CD14-positive monocyte (primary cell): Measurements from ENCODE around the gene LPGAT1. TPM values are rescaled to one million over a fixed set of nuclear protein-coding genes. Genes with fewer than 3 reads are reported as not detected.

Experiments used
- DNase-seq, 3 donors: peaks; one replicate each; pipeline ENCODE4 v3.0.0-alpha.2; 2011 to 2022
- H2AFZ ChIP-seq: 2 replicates; pipeline ENCODE4 v1.6.0; 2012; ENCODE audit warnings: mild to moderate bottlenecking, low read depth, low read length, inconsistent platforms; ENCODE audit not compliant: insufficient read depth, poor library complexity, severe bottlenecking
- H3K27ac ChIP-seq, 2 donors: 1 replicate in 1 of 2; 2 replicates in 1 of 2; pipeline ENCODE4 v1.5.1; 2012 to 2013; ENCODE audit warnings: low read length in 2 of 2, control low read depth in 1 of 2, inconsistent platforms in 1 of 2, low read depth in 1 of 2, mild to moderate bottlenecking in 1 of 2
- H3K27me3 ChIP-seq, 2 donors: one replicate each; pipeline versions ENCODE4 v1.6.0 to v1.6.1; 2011 to 2013; ENCODE audit warnings: low read length in 2 of 2; ENCODE audit not compliant: control insufficient read depth in 2 of 2, insufficient read depth in 2 of 2
- H3K36me3 ChIP-seq, 2 donors: replicated peaks in 1 of 2; 1 replicate in 1 of 2; 2 replicates in 1 of 2; pipeline versions ENCODE4 v1.5.1 to v1.6.1; 2012 to 2013; ENCODE audit warnings: low read length in 2 of 2, control low read depth in 1 of 2, inconsistent platforms in 1 of 2, mild to moderate bottlenecking in 1 of 2; ENCODE audit not compliant: insufficient read depth in 2 of 2, control insufficient read depth in 1 of 2
- H3K4me1 ChIP-seq, 2 donors: 1 replicate in 1 of 2; 2 replicates in 1 of 2; pipeline versions ENCODE4 v1.5.1 to v1.6.1; 2012 to 2013; ENCODE audit warnings: low read length in 2 of 2, control low read depth in 1 of 2, inconsistent platforms in 1 of 2, mild to moderate bottlenecking in 1 of 2, moderate library complexity in 1 of 2; ENCODE audit not compliant: insufficient read depth in 2 of 2, control insufficient read depth in 1 of 2
- H3K4me2 ChIP-seq: replicated peaks from 2 replicates; pipeline ENCODE3; 2012; ENCODE audit warnings: low read length, moderate library complexity, mild to moderate bottlenecking; ENCODE audit not compliant: poor library complexity, severe bottlenecking; ENCODE audit errors: extremely low read depth
- H3K4me3 ChIP-seq, 3 experiments: fragments of 200-600 bp in 1 of 3; sonication (generic) in 1 of 3; replicated peaks in 1 of 3; 1 replicate in 2 of 3; 2 replicates in 1 of 3; pipeline ENCODE4 v1.5.1; 2011 to 2013; ENCODE audit warnings: low read length in 3 of 3, mild to moderate bottlenecking in 3 of 3, control low read depth in 2 of 3, low read depth in 2 of 3, inconsistent platforms in 1 of 3, moderate library complexity in 1 of 3
- H3K79me2 ChIP-seq: 2 replicates; pipeline ENCODE4 v1.6.0; 2012; ENCODE audit warnings: mild to moderate bottlenecking, control low read depth, inconsistent platforms, low read length, moderate library complexity; ENCODE audit not compliant: insufficient read depth
- H3K9ac ChIP-seq: 2 replicates; pipeline ENCODE4 v1.6.0; 2017; ENCODE audit warnings: low read length, mild to moderate bottlenecking; ENCODE audit not compliant: insufficient read depth, poor library complexity, severe bottlenecking
- H3K9me3 ChIP-seq, 2 donors: replicated peaks in 1 of 2; 1 replicate in 1 of 2; 2 replicates in 1 of 2; pipeline versions ENCODE4 v1.5.1 to v1.6.1; 2012 to 2013; ENCODE audit warnings: low read length in 2 of 2, control low read depth in 1 of 2; ENCODE audit not compliant: control insufficient read depth in 1 of 2, insufficient read depth in 1 of 2
- H4K20me1 ChIP-seq: 2 replicates; pipeline ENCODE4 v1.6.0; 2012; ENCODE audit warnings: mild to moderate bottlenecking, low read length, control low read depth, moderate library complexity; ENCODE audit not compliant: insufficient read depth
- H3K27ac Mint-ChIP-seq, 7 donors: one replicate each; pipeline ENCODE4 v1.8.0; 2020; ENCODE audit warnings: mild to moderate bottlenecking in 7 of 7, mixed read lengths in 7 of 7, moderate library complexity in 6 of 7, inconsistent platforms in 2 of 7
- H3K27me3 Mint-ChIP-seq, 3 donors: one replicate each; pipeline ENCODE4 v1.8.0; 2021 to 2022; ENCODE audit warnings: low read depth in 3 of 3, mild to moderate bottlenecking in 3 of 3, mixed read lengths in 3 of 3, moderate library complexity in 3 of 3, inconsistent platforms in 1 of 3
- H3K36me3 Mint-ChIP-seq, 2 donors: one replicate each; pipeline ENCODE4 v1.8.0; 2020; ENCODE audit warnings: mixed read lengths in 2 of 2, inconsistent platforms in 1 of 2, mild to moderate bottlenecking in 1 of 2
- H3K4me1 Mint-ChIP-seq: one replicate; pipeline ENCODE4 v1.8.0; 2020; ENCODE audit warnings: mild to moderate bottlenecking, mixed read lengths
- H3K4me3 Mint-ChIP-seq, 2 donors: one replicate each; pipeline ENCODE4 v1.8.0; 2020; ENCODE audit warnings: mild to moderate bottlenecking in 2 of 2, mixed read lengths in 2 of 2, moderate library complexity in 1 of 2
- H3K9me3 Mint-ChIP-seq, 7 donors: one replicate each; pipeline ENCODE4 v1.8.0; 2020 to 2022; ENCODE audit warnings: mixed read lengths in 7 of 7, mild to moderate bottlenecking in 6 of 7, moderate library complexity in 6 of 7, inconsistent platforms in 2 of 7
- WGBS: methylation state at CpG from one replicate; pipeline ENCODE4 v1.1.5; 2013; ENCODE audit warnings: missing lambda C conversion rate; ENCODE audit not compliant: insufficient coverage; 5-methylcytosine and 5-hydroxymethylcytosine counted together
- intact Hi-C, 2 donors: fragments of 100-400 bp; cut with micrococcal nuclease; formaldehyde crosslinking; loops; one replicate each; pipeline versions ENCODE4 v1.15.0 to v1.15.1; 2023
- polyA plus RNA-seq, 3 donors: library from polyadenylated mRNA; depleted of rRNA in 1 of 3; unstranded in 2 of 3; stranded (reverse) in 1 of 3; fragments of 300-500 nt in 2 of 3; fragments of >200 nt in 1 of 3; fragmentation: Illumina TruSeq in 2 of 3; gene quantifications; 1 replicate in 2 of 3; 2 replicates in 1 of 3; pipeline ENCODE4 v1.2.3, GENCODE V29; 2012 to 2021
- TF ChIP-seq, protein P1 (sequence below): fragments of 200-600 bp; IDR thresholded peaks from one replicate; pipeline ENCODE4 v1.8.0; 2022; ENCODE audit warnings: antibody characterized with exemption, mild to moderate bottlenecking

LPGAT1 gene
- polyA plus RNA-seq, 3 donors: 19.5 to 52.1 (median 40.2) TPM

DNA sequence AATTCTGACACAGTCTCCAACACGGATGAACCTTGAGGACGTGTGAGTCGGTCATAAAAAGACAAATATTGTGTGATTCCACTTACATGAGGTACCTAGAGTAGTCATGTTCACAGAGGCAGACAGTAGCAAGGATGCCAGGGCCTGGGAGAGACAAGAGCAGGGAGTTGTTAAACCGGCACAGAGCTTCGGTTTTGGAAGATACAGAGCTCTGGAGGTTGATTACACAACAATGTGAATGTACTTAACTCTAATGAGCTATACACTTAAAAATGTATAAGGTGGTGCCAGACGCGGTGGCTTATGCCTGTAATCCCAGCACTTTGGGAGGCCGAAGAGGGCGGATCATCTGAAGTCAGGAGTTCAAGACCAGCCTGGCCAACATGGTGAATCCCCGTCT lies 117.3 kb downstream of the LPGAT1 start:
- intact Hi-C loops: no loop called here

DNA sequence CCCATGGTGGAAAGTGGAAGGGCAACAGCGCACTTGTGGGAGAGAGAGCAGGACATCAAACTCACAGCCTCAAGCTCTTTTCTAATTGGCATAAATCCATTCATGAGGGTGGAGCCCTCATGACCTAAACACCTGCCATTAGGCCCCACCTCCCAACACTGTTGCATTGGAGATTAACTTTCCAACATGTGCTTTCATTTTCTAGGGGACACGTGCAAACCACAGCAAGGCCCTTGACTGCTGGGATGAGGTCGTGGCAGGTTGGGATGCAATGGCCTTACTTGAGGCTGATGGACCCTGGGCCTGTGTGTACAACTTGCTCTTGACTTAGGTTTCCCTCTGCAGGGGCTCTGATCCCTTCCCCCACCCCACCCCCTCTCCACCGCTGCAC lies 119.3 kb downstream of the LPGAT1 start:
- Mint-ChIP-seq H3K27me3 (peaks cover 0 to 2% (median 0%) of the 10 kb centered on the region in 3 donors), H3K9me3 (peaks cover 0 to 4% (median 0%) of the 10 kb centered on the region in 7 donors), H3K36me3 (no peaks in the 10 kb centered on the region), H3K4me1 (peaks cover 10% of the 10 kb centered on the region), H3K4me3 (no peak overlapping the region), H3K27ac (peak overlapping the region in 4 of 7 donors; percentile 53 to 83 (median 66))
- Histone ChIP-seq H3K9me3 (no peaks in the 10 kb centered on the region), H4K20me1 (no peaks in the 10 kb centered on the region), H3K79me2 (no peaks in the 10 kb centered on the region), H3K9ac (no peak overlapping the region), H3K27ac (peak overlapping the region in 1 of 2 donors; percentile 9), H3K27me3 (no peaks in the 10 kb centered on the region), H3K36me3 (no peaks in the 10 kb centered on the region), H3K4me2 (no peak overlapping the region), H2AFZ (no peak overlapping the region), H3K4me1 (peaks cover 8 to 10% of the 10 kb centered on the region in 2 donors), H3K4me3 (no peak overlapping the region)
- WGBS: 97% methylated on average over 3 of the region's 4 CpGs
- TF ChIP-seq, protein P1, sequence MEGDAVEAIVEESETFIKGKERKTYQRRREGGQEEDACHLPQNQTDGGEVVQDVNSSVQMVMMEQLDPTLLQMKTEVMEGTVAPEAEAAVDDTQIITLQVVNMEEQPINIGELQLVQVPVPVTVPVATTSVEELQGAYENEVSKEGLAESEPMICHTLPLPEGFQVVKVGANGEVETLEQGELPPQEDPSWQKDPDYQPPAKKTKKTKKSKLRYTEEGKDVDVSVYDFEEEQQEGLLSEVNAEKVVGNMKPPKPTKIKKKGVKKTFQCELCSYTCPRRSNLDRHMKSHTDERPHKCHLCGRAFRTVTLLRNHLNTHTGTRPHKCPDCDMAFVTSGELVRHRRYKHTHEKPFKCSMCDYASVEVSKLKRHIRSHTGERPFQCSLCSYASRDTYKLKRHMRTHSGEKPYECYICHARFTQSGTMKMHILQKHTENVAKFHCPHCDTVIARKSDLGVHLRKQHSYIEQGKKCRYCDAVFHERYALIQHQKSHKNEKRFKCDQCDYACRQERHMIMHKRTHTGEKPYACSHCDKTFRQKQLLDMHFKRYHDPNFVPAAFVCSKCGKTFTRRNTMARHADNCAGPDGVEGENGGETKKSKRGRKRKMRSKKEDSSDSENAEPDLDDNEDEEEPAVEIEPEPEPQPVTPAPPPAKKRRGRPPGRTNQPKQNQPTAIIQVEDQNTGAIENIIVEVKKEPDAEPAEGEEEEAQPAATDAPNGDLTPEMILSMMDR: no peak
- DNase-seq: no peak
- intact Hi-C loops: no loop called here

More for the DNA sequence above, 117.3 kb downstream of the LPGAT1 start:
- no peaks in the 10 kb centered on the region for H3K27me3 ChIP-seq
- no peaks in the 10 kb centered on the region for H3K9me3 ChIP-seq
- H2AFZ ChIP-seq: no peak overlapping the region
- no peak overlapping the region for H3K9ac ChIP-seq
- Mint-ChIP-seq H3K27me3 (no peaks in the 10 kb centered on the region), H3K4me3 (no peak overlapping the region), H3K27ac (no peak overlapping the region), H3K36me3 (no peaks in the 10 kb centered on the region), H3K9me3 (peaks cover 0 to 6% (median 4%) of the 10 kb centered on the region in 7 donors), H3K4me1 (peaks cover 10% of the 10 kb centered on the region)
- H3K27ac ChIP-seq: no peak overlapping the region
- H3K79me2 ChIP-seq: no peaks in the 10 kb centered on the region
- no peak overlapping the region for H3K4me3 ChIP-seq
- H3K4me2 ChIP-seq: no peak overlapping the region
- no peaks in the 10 kb centered on the region for H4K20me1 ChIP-seq
- TF ChIP-seq, protein P1: no peak
- peaks cover 8 to 10% of the 10 kb centered on the region in 2 donors for H3K4me1 ChIP-seq
- H3K36me3 ChIP-seq: no peaks in the 10 kb centered on the region
- DNase-seq: no peak
- WGBS: 93% methylated on average over 4 of the region's 10 CpGs
